Nephron (organoid): ENCODE measurements around the gene STPG1.

Experiments used
- H3K27ac Mint-ChIP-seq, 3 experiments: 2 replicates each; pipeline ENCODE4 v1.8.0; 2020; ENCODE audit warnings: mixed read lengths in 3 of 3, mild to moderate bottlenecking in 2 of 3, moderate library complexity in 1 of 3
- H3K27me3 Mint-ChIP-seq: 2 replicates; pipeline ENCODE4 v1.8.0; 2021; ENCODE audit warnings: low read depth, mild to moderate bottlenecking, moderate library complexity, mixed read lengths
- H3K36me3 Mint-ChIP-seq: 2 replicates; pipeline ENCODE4 v1.8.0; 2020; ENCODE audit warnings: low read depth, mixed read lengths
- H3K4me1 Mint-ChIP-seq: 2 replicates; pipeline ENCODE4 v1.8.0; 2020; ENCODE audit warnings: mixed read lengths
- H3K4me3 Mint-ChIP-seq, 3 experiments: 2 replicates each; pipeline ENCODE4 v1.8.0; 2020; ENCODE audit warnings: mild to moderate bottlenecking in 3 of 3, mixed read lengths in 3 of 3, moderate library complexity in 2 of 3
- H3K9me3 Mint-ChIP-seq: 2 replicates; pipeline ENCODE4 v1.8.0; 2020; ENCODE audit warnings: mixed read lengths
- TF ChIP-seq, protein P1 (sequence below), 3 experiments: fragments of 200-600 bp; sonication (generic); IDR thresholded peaks; one replicate each; pipeline ENCODE4 v1.5.0; 2021; ENCODE audit warnings: antibody characterized with exemption in 3 of 3; ENCODE audit not compliant: unreplicated experiment in 3 of 3

Gene STPG1

GRCh38 chr1:24347159-24347934 lies 66.2 kb downstream of the STPG1 start:
- Mint-ChIP-seq H3K9me3 (no peaks in the 10 kb centered on the region), H3K27ac (no peak overlapping the region), H3K4me3 (no peak overlapping the region), H3K27me3 (peaks cover 24% of the 10 kb centered on the region), H3K4me1 (no peaks in the 10 kb centered on the region), H3K36me3 (no peaks in the 10 kb centered on the region)
- TF ChIP-seq, protein P1, sequence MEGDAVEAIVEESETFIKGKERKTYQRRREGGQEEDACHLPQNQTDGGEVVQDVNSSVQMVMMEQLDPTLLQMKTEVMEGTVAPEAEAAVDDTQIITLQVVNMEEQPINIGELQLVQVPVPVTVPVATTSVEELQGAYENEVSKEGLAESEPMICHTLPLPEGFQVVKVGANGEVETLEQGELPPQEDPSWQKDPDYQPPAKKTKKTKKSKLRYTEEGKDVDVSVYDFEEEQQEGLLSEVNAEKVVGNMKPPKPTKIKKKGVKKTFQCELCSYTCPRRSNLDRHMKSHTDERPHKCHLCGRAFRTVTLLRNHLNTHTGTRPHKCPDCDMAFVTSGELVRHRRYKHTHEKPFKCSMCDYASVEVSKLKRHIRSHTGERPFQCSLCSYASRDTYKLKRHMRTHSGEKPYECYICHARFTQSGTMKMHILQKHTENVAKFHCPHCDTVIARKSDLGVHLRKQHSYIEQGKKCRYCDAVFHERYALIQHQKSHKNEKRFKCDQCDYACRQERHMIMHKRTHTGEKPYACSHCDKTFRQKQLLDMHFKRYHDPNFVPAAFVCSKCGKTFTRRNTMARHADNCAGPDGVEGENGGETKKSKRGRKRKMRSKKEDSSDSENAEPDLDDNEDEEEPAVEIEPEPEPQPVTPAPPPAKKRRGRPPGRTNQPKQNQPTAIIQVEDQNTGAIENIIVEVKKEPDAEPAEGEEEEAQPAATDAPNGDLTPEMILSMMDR (IDR thresholded peaks at IDR 0.05; ENCODE audit: unreplicated experiment in 3 of 3), result no peak

- H3K36me3 Mint-ChIP-seq, result no peaks in the 10 kb centered on the region
- no peak overlapping the region for H3K27ac Mint-ChIP-seq
- peaks cover 3% of the 10 kb centered on the region for H3K4me1 Mint-ChIP-seq
- H3K4me3 Mint-ChIP-seq, result no peak overlapping the region
- H3K27me3 Mint-ChIP-seq, result peaks cover 24% of the 10 kb centered on the region
- no peaks in the 10 kb centered on the region for H3K9me3 Mint-ChIP-seq
- TF ChIP-seq, protein P1 (IDR thresholded peaks at IDR 0.05; ENCODE audit: unreplicated experiment in 3 of 3), result no peak
Observed at GRCh38 chr1:24345334-24345733, 68.2 kb downstream of the STPG1 start.

DNA sequence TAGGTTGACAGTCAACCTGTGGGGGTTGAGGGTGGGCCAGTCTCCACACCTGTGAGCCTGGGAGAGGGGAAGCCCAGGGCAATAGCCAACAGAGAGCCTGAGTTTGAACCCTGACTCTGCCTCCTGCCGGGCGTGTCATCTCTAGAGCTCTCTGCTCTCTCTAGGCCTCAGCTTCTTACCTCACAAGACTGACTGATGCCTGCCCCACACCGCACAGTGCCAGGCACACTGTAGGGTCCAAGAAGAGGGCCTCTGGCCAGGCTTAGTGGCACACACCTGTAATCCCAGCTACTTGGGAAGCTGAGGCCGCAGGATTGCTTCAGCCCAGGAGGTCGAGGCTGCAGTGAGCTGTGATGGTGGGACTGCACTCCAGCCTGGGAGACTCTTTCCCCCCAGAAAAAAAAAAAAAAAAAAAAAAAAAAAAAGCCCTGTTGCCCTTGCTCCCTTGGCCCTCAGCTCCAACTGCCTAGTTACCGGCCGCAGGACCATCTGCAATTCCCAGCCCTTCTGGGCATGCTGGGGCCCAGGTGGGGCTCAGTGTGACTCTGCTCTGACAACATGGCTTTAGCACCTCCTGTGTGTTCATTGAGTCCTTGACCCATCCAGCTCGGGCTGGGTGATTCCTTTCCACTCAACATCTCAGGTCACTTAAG lies 69.4 kb downstream of the STPG1 start:
- no peaks in the 10 kb centered on the region for H3K9me3 Mint-ChIP-seq
- TF ChIP-seq, protein P1 (IDR thresholded peaks at IDR 0.05; ENCODE audit: unreplicated experiment in 3 of 3), result no peak
- H3K27ac Mint-ChIP-seq, result no peak overlapping the region
- no peak overlapping the region for H3K4me3 Mint-ChIP-seq
- H3K36me3 Mint-ChIP-seq, result no peaks in the 10 kb centered on the region
- H3K27me3 Mint-ChIP-seq, result peaks cover 29% of the 10 kb centered on the region
- peaks cover 4% of the 10 kb centered on the region for H3K4me1 Mint-ChIP-seq

- Mint-ChIP-seq H3K27ac (no peak overlapping the region), H3K4me3 (no peak overlapping the region), H3K4me1 (peaks cover 4% of the 10 kb centered on the region), H3K27me3 (peaks cover 24% of the 10 kb centered on the region), H3K36me3 (no peaks in the 10 kb centered on the region), H3K9me3 (no peaks in the 10 kb centered on the region)
- TF ChIP-seq, protein P1 (IDR thresholded peaks at IDR 0.05; ENCODE audit: unreplicated experiment in 3 of 3), result no peak
Observed at GRCh38 chr1:24343412-24344089, 70.0 kb downstream of the STPG1 start.

DNA sequence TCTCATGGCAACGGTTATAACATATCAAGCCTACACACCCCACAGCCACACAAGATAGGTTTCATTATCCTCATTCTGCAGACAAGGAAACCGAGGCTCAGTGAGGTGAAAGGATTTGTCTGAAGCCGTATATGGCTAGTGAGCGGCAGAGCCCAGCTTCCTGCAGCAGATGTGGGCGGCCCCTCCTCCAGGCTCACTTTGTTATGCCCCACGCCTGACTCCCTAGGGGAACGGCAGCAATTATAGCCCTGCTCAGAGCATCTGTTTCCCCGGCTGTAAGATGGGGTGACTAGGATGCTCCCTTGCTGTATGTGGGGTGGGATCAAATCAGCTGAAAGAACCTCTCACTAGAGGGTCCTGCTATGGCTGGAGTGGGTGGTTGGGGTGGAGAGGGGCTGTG lies 72.3 kb downstream of the STPG1 start:
- Mint-ChIP-seq H3K27ac (no peak overlapping the region), H3K27me3 (peaks cover 18% of the 10 kb centered on the region), H3K9me3 (no peaks in the 10 kb centered on the region), H3K4me1 (peaks cover 8% of the 10 kb centered on the region), H3K4me3 (no peak overlapping the region), H3K36me3 (no peaks in the 10 kb centered on the region)
- TF ChIP-seq, protein P1 (IDR thresholded peaks at IDR 0.05; ENCODE audit: unreplicated experiment in 3 of 3), result no peak
